ENCODE measurements around the gene IFI16.

The IFI16 gene

GRCh38 chr1:158998037-158998780 is 11.5 kb upstream of the IFI16 start:
- no peak for TF ChIP-seq CTCF (IDR thresholded peaks at IDR 0.05; ENCODE audit: insufficient read depth, low read depth, low read length, missing control alignments)
- H3K4me3 ChIP-seq (ENCODE audit: low read depth, low read length): no peak overlapping the region
- no peak for DNase-seq (ENCODE audit: low read depth)

GRCh38 chr1:158998781-158999161 is 10.9 kb upstream of the IFI16 start:
- TF ChIP-seq CTCF (IDR thresholded peaks at IDR 0.05; ENCODE audit: insufficient read depth, low read depth, low read length, missing control alignments): peak; percentile 64
- DNase-seq (ENCODE audit: low read depth): peak; percentile 82
- H3K4me3 ChIP-seq (ENCODE audit: low read depth, low read length): no peak overlapping the region

DNA sequence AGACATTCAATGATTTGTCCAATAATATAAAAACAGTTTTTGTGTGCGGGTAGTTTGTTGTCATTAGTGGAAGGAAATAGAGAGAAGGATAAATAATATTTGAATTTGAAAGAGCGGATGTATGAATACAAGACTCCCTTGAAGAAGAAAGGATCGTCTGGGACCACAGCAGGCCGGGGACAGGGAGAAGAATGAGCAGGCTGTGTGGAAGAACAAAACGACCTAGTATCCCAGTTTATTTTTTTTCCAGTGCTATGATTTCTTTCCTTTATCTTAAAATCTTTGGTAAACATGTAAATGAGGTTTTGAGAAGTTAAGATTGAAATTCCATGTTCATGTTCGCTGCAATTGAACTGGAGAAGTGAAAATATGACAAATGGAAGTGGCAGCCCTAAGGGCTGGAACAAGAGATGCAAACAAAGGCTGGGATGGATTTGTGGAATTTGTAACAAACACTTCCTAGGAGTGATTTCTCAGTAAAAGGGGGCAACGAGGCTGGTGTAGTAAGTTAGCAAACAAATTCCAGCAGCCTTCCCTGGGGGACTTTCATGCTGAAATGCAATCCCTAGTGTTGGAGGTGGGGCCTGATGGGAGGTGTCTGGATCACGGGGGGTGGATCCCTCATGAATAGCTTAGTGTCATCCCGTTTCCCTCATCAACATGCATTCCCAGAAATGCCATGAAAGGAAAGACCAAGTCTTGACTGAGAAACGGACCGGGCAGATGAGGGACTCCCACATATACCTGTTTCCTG is 10.2 kb upstream of the IFI16 start:
- H3K4me3 ChIP-seq (ENCODE audit: low read depth, low read length): no peak overlapping the region
- TF ChIP-seq CTCF (IDR thresholded peaks at IDR 0.05; ENCODE audit: insufficient read depth, low read depth, low read length, missing control alignments): no peak
- no peak for DNase-seq (ENCODE audit: low read depth)

GRCh38 chr1:159000070-159000409 is 9.7 kb upstream of the IFI16 start:
- no peak for DNase-seq (ENCODE audit: low read depth)
- no peak overlapping the region for H3K4me3 ChIP-seq (ENCODE audit: low read depth, low read length)
- no peak for TF ChIP-seq CTCF (IDR thresholded peaks at IDR 0.05; ENCODE audit: insufficient read depth, low read depth, low read length, missing control alignments)

DNA sequence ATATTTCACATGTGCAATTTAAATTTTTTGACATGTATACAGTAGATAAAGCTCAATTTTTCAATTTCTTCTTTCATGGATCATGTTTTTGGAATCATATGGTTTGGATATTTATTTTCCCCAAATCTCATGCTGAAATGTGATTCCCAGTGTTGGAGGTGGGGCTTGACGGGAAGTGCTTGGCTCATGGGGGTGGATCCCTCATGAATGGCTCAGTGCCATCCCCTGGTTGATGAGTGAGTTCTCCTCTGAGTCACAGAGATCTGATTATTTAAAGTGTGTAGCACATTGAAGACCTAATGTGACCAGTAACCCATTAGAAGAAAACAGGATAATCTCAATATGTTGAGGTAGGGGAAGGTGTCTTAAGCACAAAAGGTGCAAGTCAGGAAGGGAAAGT is 9.1 kb upstream of the IFI16 start:
- no peak for TF ChIP-seq CTCF (IDR thresholded peaks at IDR 0.05; ENCODE audit: insufficient read depth, low read depth, low read length, missing control alignments)
- no peak overlapping the region for H3K4me3 ChIP-seq (ENCODE audit: low read depth, low read length)

DNA sequence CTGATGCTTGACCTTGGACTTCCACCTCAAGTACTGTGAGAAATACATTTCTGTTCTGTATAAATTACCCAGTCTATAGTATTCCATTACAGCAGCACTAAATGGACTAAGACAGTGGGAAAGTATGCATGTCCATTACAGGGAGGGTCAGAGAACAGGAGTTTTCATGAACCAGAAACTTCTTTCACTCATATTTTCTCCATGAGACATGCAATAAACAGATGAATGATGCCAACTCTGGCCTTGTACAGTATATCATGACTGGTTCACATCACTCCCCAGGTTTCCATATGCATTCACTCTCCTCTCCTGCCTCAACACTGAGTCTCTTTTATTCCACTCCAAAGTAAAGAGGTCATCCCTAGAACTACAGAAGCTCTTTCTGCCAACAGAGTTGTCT is 4.5 kb upstream of the IFI16 start:
- no peak for DNase-seq (ENCODE audit: low read depth)
- no peak overlapping the region for H3K4me3 ChIP-seq (ENCODE audit: low read depth, low read length)
- no peak for TF ChIP-seq CTCF (IDR thresholded peaks at IDR 0.05; ENCODE audit: insufficient read depth, low read depth, low read length, missing control alignments)

More for the DNA sequence above, 9.1 kb upstream of the IFI16 start:
- no peak for DNase-seq (ENCODE audit: low read depth)
